ENCODE results near the gene SUSD4. TPM values are rescaled to one million over a fixed set of nuclear protein-coding genes. Genes with fewer than 3 reads are reported as not detected.
"Not testable (repeated sequence)": the region's sequence is repeated elsewhere in the genome, so short reads cannot be mapped to it uniquely, and the experiment has no call there.

SUSD4 gene
- total RNA-seq, 1 donor from 2014 or later: 0.12 TPM

- H3K4me3 ChIP-seq (ENCODE audit: low read depth, low read length): no peak overlapping the region
- TF ChIP-seq, protein P1, sequence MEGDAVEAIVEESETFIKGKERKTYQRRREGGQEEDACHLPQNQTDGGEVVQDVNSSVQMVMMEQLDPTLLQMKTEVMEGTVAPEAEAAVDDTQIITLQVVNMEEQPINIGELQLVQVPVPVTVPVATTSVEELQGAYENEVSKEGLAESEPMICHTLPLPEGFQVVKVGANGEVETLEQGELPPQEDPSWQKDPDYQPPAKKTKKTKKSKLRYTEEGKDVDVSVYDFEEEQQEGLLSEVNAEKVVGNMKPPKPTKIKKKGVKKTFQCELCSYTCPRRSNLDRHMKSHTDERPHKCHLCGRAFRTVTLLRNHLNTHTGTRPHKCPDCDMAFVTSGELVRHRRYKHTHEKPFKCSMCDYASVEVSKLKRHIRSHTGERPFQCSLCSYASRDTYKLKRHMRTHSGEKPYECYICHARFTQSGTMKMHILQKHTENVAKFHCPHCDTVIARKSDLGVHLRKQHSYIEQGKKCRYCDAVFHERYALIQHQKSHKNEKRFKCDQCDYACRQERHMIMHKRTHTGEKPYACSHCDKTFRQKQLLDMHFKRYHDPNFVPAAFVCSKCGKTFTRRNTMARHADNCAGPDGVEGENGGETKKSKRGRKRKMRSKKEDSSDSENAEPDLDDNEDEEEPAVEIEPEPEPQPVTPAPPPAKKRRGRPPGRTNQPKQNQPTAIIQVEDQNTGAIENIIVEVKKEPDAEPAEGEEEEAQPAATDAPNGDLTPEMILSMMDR (conservative IDR thresholded peaks at IDR 0.05; ENCODE audit: low read depth, low read length): no peak
- DNase-seq (ENCODE audit: low read depth): no peak
These were observed 74.4 kb downstream of the SUSD4 start for GRCh38 chr1:223289621-223290020.

- no peak for DNase-seq (ENCODE audit: low read depth)
- TF ChIP-seq, protein P1 (conservative IDR thresholded peaks at IDR 0.05; ENCODE audit: low read depth, low read length): no peak
- no peak overlapping the region for H3K4me3 ChIP-seq (ENCODE audit: low read depth, low read length)
These were observed 75.2 kb downstream of the SUSD4 start for GRCh38 chr1:223288826-223289225.

DNA sequence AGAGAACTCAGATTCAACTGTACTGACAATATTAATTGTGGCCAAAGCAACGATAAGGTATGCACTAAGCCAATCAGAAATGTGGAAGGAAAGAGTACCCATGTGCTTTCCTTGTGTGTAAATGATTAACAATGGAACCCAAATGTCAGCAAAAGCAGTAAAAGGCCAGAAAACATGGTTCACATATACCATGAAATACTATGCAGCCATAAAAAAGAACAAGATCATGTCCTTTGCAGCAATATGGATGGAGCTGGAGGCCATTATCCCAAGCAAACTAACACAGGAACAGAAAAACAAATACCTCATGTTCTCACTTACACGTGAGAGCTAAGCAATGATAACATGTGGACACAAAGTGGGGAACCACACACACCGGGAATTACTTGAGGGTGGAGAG, 78.5 kb downstream of the SUSD4 start:
- TF ChIP-seq, protein P1 (conservative IDR thresholded peaks at IDR 0.05; ENCODE audit: low read depth, low read length): no peak
- no peak for DNase-seq (ENCODE audit: low read depth)

DNA sequence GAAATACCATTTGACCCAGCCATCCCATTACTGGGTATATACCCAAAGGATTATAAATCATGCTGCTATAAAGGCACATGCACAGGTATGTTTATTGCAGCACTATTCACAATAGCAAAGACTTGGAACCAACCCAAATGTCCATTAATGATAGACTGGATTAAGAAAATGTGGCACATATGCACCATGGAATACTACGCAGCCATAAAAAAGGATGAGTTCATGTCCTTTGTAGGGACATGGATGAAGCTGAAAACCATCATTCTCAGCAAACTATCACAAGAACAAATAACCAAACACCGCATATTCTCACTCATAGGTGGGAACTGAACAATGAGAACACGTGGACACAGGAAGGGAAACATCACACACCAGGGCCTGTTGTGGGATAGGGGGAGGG, 80.3 kb downstream of the SUSD4 start:
- not testable (repeated sequence) for DNase-seq (ENCODE audit: low read depth); H3K4me3 ChIP-seq (ENCODE audit: low read depth, low read length)

More for the DNA sequence above, 78.5 kb downstream of the SUSD4 start:
- no peak overlapping the region for H3K4me3 ChIP-seq (ENCODE audit: low read depth, low read length)

GRCh38 chr1:223278311-223278710, 85.7 kb downstream of the SUSD4 start:
- H3K4me3 ChIP-seq (ENCODE audit: low read depth, low read length); DNase-seq (ENCODE audit: low read depth): not testable (repeated sequence)

DNA sequence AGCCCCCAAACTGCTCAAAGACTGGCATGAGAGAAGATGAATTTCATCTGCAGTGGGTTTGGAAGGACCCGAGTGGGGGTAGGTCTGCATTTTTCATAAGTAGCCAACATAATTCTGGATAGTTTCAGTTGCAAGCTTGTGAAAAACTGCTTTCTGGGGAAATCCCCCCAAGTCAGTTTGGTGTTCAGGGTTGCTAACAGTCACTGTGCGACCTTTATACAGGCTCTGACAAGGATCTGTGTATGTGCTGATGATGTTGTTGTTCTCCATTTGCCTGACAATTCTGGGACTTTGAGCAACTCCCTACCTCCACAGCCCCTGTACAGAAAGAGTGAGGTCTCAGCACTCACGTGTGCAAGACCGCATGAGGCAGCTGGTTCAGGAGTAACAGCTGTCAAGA, 87.9 kb downstream of the SUSD4 start:
- no peak overlapping the region for H3K4me3 ChIP-seq (ENCODE audit: low read depth, low read length)
- no peak for DNase-seq (ENCODE audit: low read depth)
- TF ChIP-seq, protein P1 (conservative IDR thresholded peaks at IDR 0.05; ENCODE audit: low read depth, low read length): no peak

DNA sequence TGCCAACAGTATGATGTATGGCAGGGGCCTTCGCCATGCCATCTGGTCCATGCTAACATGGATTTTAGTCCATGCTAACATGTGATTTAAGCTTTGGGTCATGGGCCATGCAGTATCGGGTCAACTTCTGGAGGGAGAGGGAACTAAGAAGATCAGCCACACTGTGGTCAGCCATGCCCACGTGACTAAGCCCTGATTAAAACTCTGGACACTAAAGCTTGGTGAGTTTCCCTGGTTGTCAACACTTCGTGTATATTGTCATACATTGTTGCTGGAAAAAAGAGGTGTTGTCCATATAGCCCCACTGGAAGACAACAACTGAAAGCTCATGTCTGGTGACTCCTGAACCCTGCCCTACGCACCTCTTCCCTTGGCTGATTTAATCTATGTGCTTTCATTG, 90.5 kb downstream of the SUSD4 start:
- TF ChIP-seq, protein P1 (conservative IDR thresholded peaks at IDR 0.05; ENCODE audit: low read depth, low read length): no peak
- H3K4me3 ChIP-seq (ENCODE audit: low read depth, low read length): no peak overlapping the region
- no peak for DNase-seq (ENCODE audit: low read depth)

DNA sequence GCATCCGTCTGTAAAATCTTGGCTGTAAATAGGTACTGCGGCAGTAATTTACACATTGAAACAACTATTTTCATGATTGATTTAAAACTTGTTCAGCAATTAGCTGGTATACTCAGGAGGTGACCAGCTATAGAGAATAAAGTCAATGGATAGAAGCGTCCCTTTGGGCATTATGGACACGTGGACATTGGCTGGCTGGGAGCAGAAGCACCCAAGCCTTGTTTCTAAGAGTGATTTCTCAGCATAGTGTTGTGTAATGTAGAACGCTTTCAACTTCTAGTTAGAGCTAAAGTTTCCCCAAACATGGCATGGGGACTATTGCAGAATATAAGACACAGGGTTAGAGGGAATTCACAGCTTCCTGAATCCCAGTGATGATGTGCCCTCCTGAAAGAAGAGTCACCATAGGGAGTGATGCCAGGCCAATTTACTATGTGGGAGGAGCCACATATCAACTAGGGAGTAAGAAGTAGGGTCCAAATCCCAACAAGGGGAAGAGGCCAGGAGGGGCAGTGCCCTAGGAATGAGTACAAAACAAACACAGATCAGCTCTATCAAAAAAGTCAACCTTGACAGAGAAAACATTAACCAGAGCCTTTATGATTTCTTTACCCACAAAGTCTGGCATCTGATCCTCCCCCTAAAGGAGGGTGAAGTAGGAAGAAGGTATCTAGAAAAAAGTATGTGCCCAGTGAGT, 92.7 kb downstream of the SUSD4 start:
- TF ChIP-seq, protein P1 (conservative IDR thresholded peaks at IDR 0.05; ENCODE audit: low read depth, low read length): no peak

More for the DNA sequence above, 92.7 kb downstream of the SUSD4 start:
- no peak for DNase-seq (ENCODE audit: low read depth)
- no peak overlapping the region for H3K4me3 ChIP-seq (ENCODE audit: low read depth, low read length)

Data from epithelial cell of proximal tubule (primary cell).